CD4-positive, alpha-beta T cell (primary cell): ENCODE results near the gene GALNT7. TPM values are rescaled to one million over a fixed set of nuclear protein-coding genes. Genes with fewer than 3 reads are reported as not detected.
A peak's percentile ranks its signal among the peaks of the same experiment; 100 is the strongest.

Experiments used
- ATAC-seq: fragments of 200-7000 bp; cut with Tn5 transposase; one replicate; pipeline ENCODE4 v1.10.0; 2022; ENCODE audit warnings: mild to moderate bottlenecking; ENCODE audit not compliant: poor library complexity
- CTCF ChIA-PET: fragments of 350-600 bp; sonication (Branson Sonifier 250); formaldehyde crosslinking; loops from one replicate; lab custom pipeline; 2021; ENCODE audit warnings: antibody characterized with exemption, inconsistent platforms; lab: Charles Lee
- POLR2A ChIA-PET: fragments of 350-600 bp; sonication (Branson Sonifier 250); formaldehyde crosslinking; loops from one replicate; lab custom pipeline; 2021; ENCODE audit warnings: antibody characterized with exemption, inconsistent platforms; lab: Charles Lee
- DNase-seq, 14 experiments: peaks; one replicate each; pipeline ENCODE4 v3.0.0-alpha.2; 2013 to 2020; ENCODE audit warnings: mixed read lengths in 2 of 14
- H3K27ac ChIP-seq, 2 donors: one replicate each; pipeline versions ENCODE4 v1.5.1 to v1.7.0; 2013; ENCODE audit warnings: low read length in 2 of 2, low read depth in 1 of 2, mild to moderate bottlenecking in 1 of 2
- H3K27me3 ChIP-seq, 2 experiments: 1 replicate in 1 of 2; 2 replicates in 1 of 2; pipeline versions ENCODE4 v1.6.1 to v1.7.0; 2013; ENCODE audit warnings: low read length in 2 of 2, control low read depth in 1 of 2, mild to moderate bottlenecking in 1 of 2, moderate library complexity in 1 of 2; ENCODE audit not compliant: insufficient read depth in 2 of 2, control insufficient read depth in 1 of 2
- H3K36me3 ChIP-seq: one replicate; pipeline ENCODE4 v1.6.1; 2013; ENCODE audit warnings: low read length, control low read depth; ENCODE audit not compliant: insufficient read depth
- H3K4me1 ChIP-seq: one replicate; pipeline ENCODE4 v1.6.1; 2013; ENCODE audit warnings: low read length, control low read depth; ENCODE audit not compliant: insufficient read depth
- H3K4me3 ChIP-seq: one replicate; pipeline ENCODE4 v1.5.1; 2013; ENCODE audit warnings: mild to moderate bottlenecking, low read length, moderate library complexity
- H3K9me3 ChIP-seq, 2 experiments: 1 replicate in 1 of 2; 2 replicates in 1 of 2; pipeline versions ENCODE4 v1.6.1 to v1.7.0; 2013; ENCODE audit warnings: low read length in 2 of 2, mild to moderate bottlenecking in 2 of 2, control low read depth in 1 of 2, moderate library complexity in 1 of 2; ENCODE audit not compliant: control insufficient read depth in 1 of 2, insufficient read depth in 1 of 2
- H3K27ac Mint-ChIP-seq: one replicate; pipeline ENCODE4 v1.8.0; 2020; ENCODE audit warnings: mixed read lengths
- H3K27me3 Mint-ChIP-seq: one replicate; pipeline ENCODE4 v1.8.0; 2021; ENCODE audit warnings: mixed read lengths
- H3K36me3 Mint-ChIP-seq: one replicate; pipeline ENCODE4 v1.8.0; 2021; ENCODE audit warnings: low read depth, mixed read lengths
- H3K4me1 Mint-ChIP-seq: one replicate; pipeline ENCODE4 v1.8.0; 2021; ENCODE audit warnings: low read depth, mixed read lengths
- H3K4me3 Mint-ChIP-seq: one replicate; pipeline ENCODE4 v1.8.0; 2020; ENCODE audit warnings: mild to moderate bottlenecking, mixed read lengths
- H3K9me3 Mint-ChIP-seq: one replicate; pipeline ENCODE4 v1.8.0; 2020; ENCODE audit warnings: mixed read lengths
- intact Hi-C, 2 experiments: fragments of 100-400 bp; cut with DNase I in 1 of 2; cut with micrococcal nuclease in 1 of 2; formaldehyde crosslinking; loops; one replicate each; pipeline versions ENCODE4 v1.15.1 to v1.9.0; 2023 to 2025; cut with DNase I, micrococcal nuclease
- microRNA-seq: library from miRNA; unstranded; fragments of <30 nt; microRNA quantifications from one replicate; pipeline ENCODE4 v1.2.0, GENCODE V29; 2021; ENCODE audit warnings: borderline microRNAs expressed, borderline replicate concordance
- total RNA-seq, 174 experiments: library from RNA in 2 of 174; stranded (reverse) in 2 of 174; gene quantifications; one replicate each; pipeline ENCODE4 v1.2.3 and lab custom pipeline; 2021 to 2026
- TF ChIP-seq, protein P1 (sequence below): fragments of 200-600 bp; IDR thresholded peaks from one replicate; pipeline ENCODE4 v1.8.0; 2022; ENCODE audit warnings: antibody characterized with exemption, mild to moderate bottlenecking

Gene GALNT7
- total RNA-seq, 2 experiments from 2014 or later, result 4.6 to 4.8 TPM

DNA sequence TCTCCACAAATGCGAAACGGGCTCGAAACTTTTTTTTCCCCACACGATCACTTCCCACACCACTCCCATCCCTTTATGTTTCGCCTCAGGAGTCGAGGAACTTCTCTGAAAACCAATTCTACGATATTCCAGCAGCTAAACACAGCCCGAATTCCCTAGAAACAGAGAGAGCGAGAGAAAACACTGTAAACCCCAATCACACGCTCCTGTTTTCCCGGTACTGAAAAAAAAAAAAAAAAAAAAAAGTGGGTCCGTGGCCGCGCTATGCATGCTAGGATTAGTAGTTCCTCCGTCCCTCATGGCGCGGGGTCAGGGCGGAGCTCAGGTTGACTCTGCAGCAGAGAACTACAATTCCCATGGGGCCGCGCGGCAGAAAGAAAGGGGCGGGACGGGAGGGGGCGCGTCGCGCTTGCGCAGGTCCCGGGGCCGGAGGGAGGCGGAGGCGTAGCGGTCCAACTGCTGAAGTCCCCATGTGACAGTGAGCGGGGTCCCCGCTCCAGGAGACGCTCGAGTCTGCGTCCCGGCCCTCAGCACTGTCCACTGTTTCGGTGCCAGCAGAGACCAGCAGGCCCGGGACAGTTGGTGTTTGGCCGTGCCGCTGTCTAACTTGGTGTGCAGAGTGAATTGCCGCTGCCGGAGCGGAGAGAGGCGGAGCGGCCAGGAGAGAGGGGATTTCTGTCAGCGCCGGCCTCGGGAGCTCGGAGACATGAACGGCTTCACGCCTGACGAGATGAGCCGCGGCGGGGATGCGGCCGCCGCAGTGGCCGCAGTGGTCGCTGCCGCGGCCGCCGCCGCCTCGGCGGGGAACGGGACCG lies 202.1 kb downstream of the GALNT7 start, which contains the start of gene SAP30:
Gene SAP30 (plus strand): TSS at position 478 of the 815 bp plus-strand sequence. CDS start 229 bp downstream, at position 707.
- Mint-ChIP-seq H3K4me1 (peaks cover 37% of the 10 kb centered on the region), H3K9me3 (no peaks in the 10 kb centered on the region), H3K27ac (peak within 1 kb of the TSS; percentile 87), H3K36me3 (peaks cover 22% of the 10 kb centered on the region), H3K27me3 (peaks cover 27% of the 10 kb centered on the region), H3K4me3 (peak within 1 kb of the TSS; percentile 98)
- Histone ChIP-seq H3K27ac (peak within 1 kb of the TSS; percentile 58 to 88), H3K9me3 (no peaks in the 10 kb centered on the region), H3K4me3 (peak within 1 kb of the TSS; percentile 96), H3K4me1 (peaks cover 27% of the 10 kb centered on the region), H3K36me3 (no peaks in the 10 kb centered on the region), H3K27me3 (no peaks in the 10 kb centered on the region)
- CTCF ChIA-PET, result interaction anchor here (1.4 to 1.7 kb wide), 4 partner anchors 37 to 69 kb away, joined by 3 to 7 read pairs (median 4); partner anchors contain the start of gene HMGB2
- DNase-seq, result peak; percentile 94 to 98 (median 98)
- POLR2A ChIA-PET, result interaction anchor here (0.6 to 7.1 kb wide), 17 partner anchors 13 to 913 kb away, joined by 3 to 373 read pairs (median 5); partner anchors contain the start of genes CEP44, FBXO8, GALNT7 and HMGB2
- peak; percentile 86 for ATAC-seq
- TF ChIP-seq, protein P1, sequence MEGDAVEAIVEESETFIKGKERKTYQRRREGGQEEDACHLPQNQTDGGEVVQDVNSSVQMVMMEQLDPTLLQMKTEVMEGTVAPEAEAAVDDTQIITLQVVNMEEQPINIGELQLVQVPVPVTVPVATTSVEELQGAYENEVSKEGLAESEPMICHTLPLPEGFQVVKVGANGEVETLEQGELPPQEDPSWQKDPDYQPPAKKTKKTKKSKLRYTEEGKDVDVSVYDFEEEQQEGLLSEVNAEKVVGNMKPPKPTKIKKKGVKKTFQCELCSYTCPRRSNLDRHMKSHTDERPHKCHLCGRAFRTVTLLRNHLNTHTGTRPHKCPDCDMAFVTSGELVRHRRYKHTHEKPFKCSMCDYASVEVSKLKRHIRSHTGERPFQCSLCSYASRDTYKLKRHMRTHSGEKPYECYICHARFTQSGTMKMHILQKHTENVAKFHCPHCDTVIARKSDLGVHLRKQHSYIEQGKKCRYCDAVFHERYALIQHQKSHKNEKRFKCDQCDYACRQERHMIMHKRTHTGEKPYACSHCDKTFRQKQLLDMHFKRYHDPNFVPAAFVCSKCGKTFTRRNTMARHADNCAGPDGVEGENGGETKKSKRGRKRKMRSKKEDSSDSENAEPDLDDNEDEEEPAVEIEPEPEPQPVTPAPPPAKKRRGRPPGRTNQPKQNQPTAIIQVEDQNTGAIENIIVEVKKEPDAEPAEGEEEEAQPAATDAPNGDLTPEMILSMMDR, result no peak
- intact Hi-C loops, result loop anchor here (1.0 to 10.0 kb wide), 4 partner anchors 36 to 912 kb away; partner anchors contain the start of genes HMGB2 (in 2 of the 2), CEP44 (in 1 of the 2), FBXO8 (in 1 of the 2) and GALNT7 (in 1 of the 2)

DNA sequence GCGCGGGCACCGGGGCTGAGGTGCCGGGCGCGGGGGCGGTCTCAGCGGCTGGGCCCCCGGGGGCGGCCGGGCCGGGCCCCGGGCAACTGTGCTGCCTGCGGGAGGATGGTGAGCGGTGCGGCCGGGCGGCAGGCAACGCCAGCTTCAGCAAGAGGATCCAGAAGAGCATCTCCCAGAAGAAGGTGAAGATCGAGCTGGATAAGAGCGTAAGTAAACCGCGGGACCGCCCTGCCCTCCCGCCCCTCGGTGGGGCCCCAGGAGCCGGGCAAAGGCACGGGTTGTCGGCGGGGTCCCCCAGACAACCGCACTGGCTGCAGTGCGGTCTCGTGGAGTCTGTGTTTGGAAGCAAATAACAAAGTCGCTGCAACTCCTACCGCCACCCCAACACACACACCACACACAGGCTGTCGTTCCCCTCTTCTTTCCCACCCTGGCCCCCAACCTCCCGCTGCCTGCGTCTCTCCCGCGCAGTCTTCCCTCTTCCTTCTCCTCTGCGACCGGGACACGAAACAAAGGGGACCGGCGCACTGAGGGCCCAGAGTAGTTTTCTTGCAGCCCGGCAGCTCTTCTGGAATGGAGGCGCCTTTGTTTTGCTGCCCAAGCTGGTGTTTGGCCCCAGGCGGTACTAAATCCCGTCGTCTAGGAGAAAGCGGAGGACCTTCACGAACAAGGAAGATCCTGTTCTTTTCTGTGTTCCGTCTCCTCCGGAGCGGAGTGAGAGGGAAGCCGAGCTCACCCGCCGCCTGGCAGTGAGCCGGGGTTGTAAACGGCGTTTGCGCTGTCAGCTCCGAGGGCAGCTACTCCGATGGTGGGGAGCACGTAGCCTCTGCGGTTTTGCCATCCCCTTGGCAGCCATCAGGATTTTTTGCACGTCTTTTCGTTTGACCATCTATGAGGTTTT lies 202.9 kb downstream of the GALNT7 start:
- Histone ChIP-seq H3K9me3 (no peaks in the 10 kb centered on the region), H3K36me3 (no peaks in the 10 kb centered on the region), H3K27ac (peak overlapping the region in 1 of 2 donors; percentile 3), H3K4me3 (peak overlapping the region; percentile 96), H3K4me1 (peaks cover 21% of the 10 kb centered on the region), H3K27me3 (no peaks in the 10 kb centered on the region)
- DNase-seq, result peak; percentile 10 to 75 (median 30)
- no peaks in the 10 kb centered on the region for H3K9me3 Mint-ChIP-seq
- H3K4me3 Mint-ChIP-seq, result peak overlapping the region; percentile 98
- intact Hi-C loops, result loop anchor here (1.0 to 10.0 kb wide), 4 partner anchors 37 to 911 kb away; partner anchors contain the start of genes CEP44 (in 1 of the 2), FBXO8 (in 1 of the 2), GALNT7 (in 1 of the 2) and HMGB2 (in 1 of the 2)
- H3K27me3 Mint-ChIP-seq, result peaks cover 31% of the 10 kb centered on the region
- peaks cover 22% of the 10 kb centered on the region for H3K36me3 Mint-ChIP-seq
- ATAC-seq, result no peak
- CTCF ChIA-PET, result interaction anchor here (1.4 to 1.8 kb wide), 4 partner anchors 37 to 70 kb away, joined by 3 to 8 read pairs (median 4); partner anchors contain the start of gene HMGB2
- POLR2A ChIA-PET, result interaction anchor here (0.7 to 7.1 kb wide), 15 partner anchors 12 to 912 kb away, joined by 3 to 373 read pairs (median 4); partner anchors contain the start of genes CEP44, FBXO8, GALNT7 and HMGB2
- peak overlapping the region; percentile 79 for H3K27ac Mint-ChIP-seq
- TF ChIP-seq, protein P1, result no peak
- peaks cover 34% of the 10 kb centered on the region for H3K4me1 Mint-ChIP-seq

Small RNA genes within 50 kb of the gene (microRNA-seq; reads per million reads assigned to microRNA genes)
- not detected for gene MIR548T

Other genes with a start within 250 kb of the GALNT7 start
- 100 to 1,000 TPM; 228 to 232 TPM for gene HMGB2, start 165.5 kb downstream of the GALNT7 start, total RNA-seq
- 1 to 10 TPM; 2.5 to 3.9 TPM for gene SAP30, start 202.1 kb downstream of the GALNT7 start, total RNA-seq
- not detected for gene SCRG1, start 230.3 kb downstream of the GALNT7 start, total RNA-seq